PFSK-1 (cell line): ENCODE measurements around the gene IZUMO2.

Experiments
- POLR2AphosphoS5 ChIP-seq: IDR thresholded peaks from 2 replicates; pipeline ENCODE4 v1.6.1; 2012; ENCODE audit warnings: low read depth, mild to moderate bottlenecking, control low read depth, low read length, moderate library complexity
- SIN3A ChIP-seq: IDR thresholded peaks from 2 replicates; pipeline ENCODE4 v1.6.1; 2012; ENCODE audit warnings: mild to moderate bottlenecking, low read length, moderate library complexity, borderline replicate concordance; ENCODE audit not compliant: insufficient read depth
- TAF1 ChIP-seq: IDR thresholded peaks from 2 replicates; pipeline ENCODE4 v1.6.1; 2012; ENCODE audit warnings: low read length, control low read depth, borderline replicate concordance; ENCODE audit not compliant: insufficient read depth
- TF ChIP-seq, protein P1 (sequence below), 2 experiments: IDR thresholded peaks; 2 replicates each; pipeline versions ENCODE4 v1.6.1 to v1.8.0; 2011 to 2012; ENCODE audit warnings: low read depth in 2 of 2, low read length in 2 of 2, control low read depth in 1 of 2, inconsistent platforms in 1 of 2, mild to moderate bottlenecking in 1 of 2, moderate library complexity in 1 of 2; ENCODE audit not compliant: insufficient read depth in 1 of 2

- TF ChIP-seq, protein P1, sequence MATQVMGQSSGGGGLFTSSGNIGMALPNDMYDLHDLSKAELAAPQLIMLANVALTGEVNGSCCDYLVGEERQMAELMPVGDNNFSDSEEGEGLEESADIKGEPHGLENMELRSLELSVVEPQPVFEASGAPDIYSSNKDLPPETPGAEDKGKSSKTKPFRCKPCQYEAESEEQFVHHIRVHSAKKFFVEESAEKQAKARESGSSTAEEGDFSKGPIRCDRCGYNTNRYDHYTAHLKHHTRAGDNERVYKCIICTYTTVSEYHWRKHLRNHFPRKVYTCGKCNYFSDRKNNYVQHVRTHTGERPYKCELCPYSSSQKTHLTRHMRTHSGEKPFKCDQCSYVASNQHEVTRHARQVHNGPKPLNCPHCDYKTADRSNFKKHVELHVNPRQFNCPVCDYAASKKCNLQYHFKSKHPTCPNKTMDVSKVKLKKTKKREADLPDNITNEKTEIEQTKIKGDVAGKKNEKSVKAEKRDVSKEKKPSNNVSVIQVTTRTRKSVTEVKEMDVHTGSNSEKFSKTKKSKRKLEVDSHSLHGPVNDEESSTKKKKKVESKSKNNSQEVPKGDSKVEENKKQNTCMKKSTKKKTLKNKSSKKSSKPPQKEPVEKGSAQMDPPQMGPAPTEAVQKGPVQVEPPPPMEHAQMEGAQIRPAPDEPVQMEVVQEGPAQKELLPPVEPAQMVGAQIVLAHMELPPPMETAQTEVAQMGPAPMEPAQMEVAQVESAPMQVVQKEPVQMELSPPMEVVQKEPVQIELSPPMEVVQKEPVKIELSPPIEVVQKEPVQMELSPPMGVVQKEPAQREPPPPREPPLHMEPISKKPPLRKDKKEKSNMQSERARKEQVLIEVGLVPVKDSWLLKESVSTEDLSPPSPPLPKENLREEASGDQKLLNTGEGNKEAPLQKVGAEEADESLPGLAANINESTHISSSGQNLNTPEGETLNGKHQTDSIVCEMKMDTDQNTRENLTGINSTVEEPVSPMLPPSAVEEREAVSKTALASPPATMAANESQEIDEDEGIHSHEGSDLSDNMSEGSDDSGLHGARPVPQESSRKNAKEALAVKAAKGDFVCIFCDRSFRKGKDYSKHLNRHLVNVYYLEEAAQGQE (IDR thresholded peaks at IDR 0.05; ENCODE audit: insufficient read depth in 1 of 2, low read depth in 2 of 2, low read length in 2 of 2), result no peak
- TF ChIP-seq POLR2AphosphoS5 (no peak), TAF1 (no peak), SIN3A (no peak)
These were observed 4.5 kb downstream of the IZUMO2 start for GRCh38 chr19:50158577-50158976.
